Panc1 (cell line): ENCODE results near the gene MASP2. TPM values are rescaled to one million over a fixed set of nuclear protein-coding genes. Genes with fewer than 3 reads are reported as not detected.
"Not testable (repeated sequence)": the region's sequence is repeated elsewhere in the genome, so short reads cannot be mapped to it uniquely, and the experiment has no call there.

Source experiments
- ATAC-seq: fragments of 200-7000 bp; cut with Tn5 transposase; 2 replicates; pipeline ENCODE4 v1.9.1; 2020; ENCODE audit warnings: mild to moderate bottlenecking, moderate library complexity
- BruUV-seq: library from RNA; stranded (reverse); fragments of 400-500 nt; replicated peaks from 2 replicates; lab custom pipeline; 2021; lab: Mats Ljungman, UMichigan
- CTCF ChIA-PET: fragments of 300-600 bp; sonication (Branson Sonifier 250); formaldehyde crosslinking; loops from one replicate; lab custom pipeline; 2022; ENCODE audit warnings: antibody characterized with exemption; lab: Charles Lee
- POLR2A ChIA-PET: fragments of 300-600 bp; sonication (Branson Sonifier 250); formaldehyde crosslinking; loops from one replicate; lab custom pipeline; 2022; ENCODE audit warnings: antibody characterized with exemption; lab: Charles Lee
- DNase-seq: peaks from one replicate; pipeline ENCODE4 v3.0.0-alpha.2; 2010; ENCODE audit warnings: low read depth, low spot score
- H3K27ac ChIP-seq: 2 replicates; pipeline ENCODE4 v1.5.1; 2011; ENCODE audit warnings: mild to moderate bottlenecking, low read length, inconsistent platforms
- H3K27me3 ChIP-seq: fragments of 200-500 bp; sonication (Bioruptor generic); 2 replicates; pipeline ENCODE4 v1.6.0; 2014; ENCODE audit warnings: low read length, inconsistent platforms; ENCODE audit not compliant: control insufficient read depth, insufficient read depth
- H3K36me3 ChIP-seq: fragments of 200-500 bp; sonication (Bioruptor generic); 2 replicates; pipeline ENCODE4 v1.5.1; 2014; ENCODE audit warnings: inconsistent platforms, mild to moderate bottlenecking, low read length, moderate library complexity; ENCODE audit not compliant: control insufficient read depth, insufficient read depth
- H3K4me1 ChIP-seq: 2 replicates; pipeline ENCODE4 v1.5.1; 2011; ENCODE audit warnings: inconsistent platforms, mild to moderate bottlenecking, low read length, moderate library complexity; ENCODE audit not compliant: control insufficient read depth, insufficient read depth
- H3K4me3 ChIP-seq, 2 experiments: 2 replicates each; pipeline ENCODE4 v1.5.1; 2011 to 2012; ENCODE audit warnings: low read depth in 2 of 2, low read length in 2 of 2, mild to moderate bottlenecking in 2 of 2, inconsistent platforms in 1 of 2, moderate library complexity in 1 of 2
- H3K9me3 ChIP-seq: fragments of 200-500 bp; sonication (Bioruptor generic); 2 replicates; pipeline ENCODE4 v1.5.1; 2014; ENCODE audit warnings: low read depth, mild to moderate bottlenecking, inconsistent platforms, low read length, moderate library complexity; ENCODE audit not compliant: control insufficient read depth, insufficient read depth
- CTCF ChIP-seq: fragments of 450-650 bp; IDR thresholded peaks from 2 replicates; pipeline ENCODE4 v1.5.1; 2017; ENCODE audit warnings: mild to moderate bottlenecking
- POLR2AphosphoS5 ChIP-seq: IDR thresholded peaks from 2 replicates; pipeline ENCODE4 v1.6.1; 2012; ENCODE audit warnings: mild to moderate bottlenecking, low read depth, low read length, moderate library complexity
- REST ChIP-seq, 2 experiments: IDR thresholded peaks; 2 replicates each; pipeline ENCODE4 v1.6.1; 2011 to 2012; ENCODE audit warnings: low read depth in 2 of 2, control low read depth in 1 of 2, low read length in 1 of 2, mild to moderate bottlenecking in 1 of 2, moderate library complexity in 1 of 2; ENCODE audit not compliant: insufficient read depth in 1 of 2
- SIN3A ChIP-seq: IDR thresholded peaks from 2 replicates; pipeline ENCODE4 v1.6.1; 2012; ENCODE audit warnings: low read depth, mild to moderate bottlenecking, low read length, moderate library complexity, borderline replicate concordance; ENCODE audit not compliant: insufficient read depth
- TCF7L2 ChIP-seq: IDR thresholded peaks from 2 replicates; pipeline ENCODE4 v1.6.1; 2011; ENCODE audit warnings: mild to moderate bottlenecking, low read depth, low read length, inconsistent platforms
- in situ Hi-C: cut with HindIII; loops from 2 replicates; pipeline ENCODE4 v1.10.0; 2016; ENCODE audit warnings: low sequenced_read_pairs, low pct_unique_long_range_greater_than_20kb
- intact Hi-C: fragments of 100-400 bp; cut with micrococcal nuclease; formaldehyde crosslinking; loops from one replicate; pipeline ENCODE4 v1.10.0; 2022; ENCODE audit not compliant: unreplicated experiment
- total RNA-seq: library from RNA; stranded (reverse); gene quantifications from one replicate; pipeline ENCODE4 v1.2.1, GENCODE V29; 2021; ENCODE audit not compliant: unreplicated experiment

Gene MASP2
- total RNA-seq, 1 experiment from 2014 or later = 0.41 TPM

GRCh38 chr1:11019971-11020370 is 27.1 kb downstream of the MASP2 start:
- H3K27ac ChIP-seq = no peak overlapping the region
- no peak overlapping the region for H3K4me3 ChIP-seq
- DNase-seq = no peak
- peaks cover 43% of the 10 kb centered on the region for H3K36me3 ChIP-seq
- ChIA-PET CTCF (no interaction called here), POLR2A (no interaction called here)
- in situ Hi-C loops = no loop called here
- no peak for TF ChIP-seq POLR2AphosphoS5
- TF ChIP-seq TCF7L2 = no peak
- TF ChIP-seq CTCF = no peak
- TF ChIP-seq REST (IDR thresholded peaks at IDR 0.05; ENCODE audit: insufficient read depth in 1 of 2, low read depth in 2 of 2, low read length in 1 of 2) = no peak
- TF ChIP-seq SIN3A = no peak
- no peaks in the 10 kb centered on the region for H3K27me3 ChIP-seq
- intact Hi-C loops = no loop called here
- no peaks in the 10 kb centered on the region for H3K9me3 ChIP-seq
- BruUV-seq = no TSS peak
- no peaks in the 10 kb centered on the region for H3K4me1 ChIP-seq
- ATAC-seq = no peak

- intact Hi-C loops, ATAC-seq, POLR2A ChIA-PET, BruUV-seq, DNase-seq, CTCF ChIA-PET, H3K27ac ChIP-seq, H3K4me3 ChIP-seq, H3K27me3 ChIP-seq, H3K4me1 ChIP-seq, in situ Hi-C loops, H3K9me3 ChIP-seq: not testable (repeated sequence)
- peaks cover 39% of the 10 kb centered on the region for H3K36me3 ChIP-seq
Observed at GRCh38 chr1:11019358-11019757, 27.7 kb downstream of the MASP2 start.

GRCh38 chr1:11013160-11013531 is 33.9 kb downstream of the MASP2 start:
- POLR2A ChIA-PET = interaction anchor here (1.2 kb wide), 1 partner anchor 27 kb away, joined by 3 read pairs; no protein-coding TSS in a partner anchor
- Histone ChIP-seq H3K4me3 (peak overlapping the region; percentile 83 to 96), H3K27me3 (no peaks in the 10 kb centered on the region), H3K36me3 (peaks cover 25% of the 10 kb centered on the region), H3K27ac (peak overlapping the region; percentile 97), H3K9me3 (no peaks in the 10 kb centered on the region), H3K4me1 (peaks cover 9% of the 10 kb centered on the region)
- BruUV-seq = no TSS peak
- intact Hi-C loops = no loop called here
- no peak for DNase-seq
- in situ Hi-C loops = no loop called here
- no peak for TF ChIP-seq CTCF
- 0 out of 2 replicates have a peak, but pooled peaks have one; percentile 2 for TF ChIP-seq SIN3A
- CTCF ChIA-PET = no interaction called here
- peak; percentile 27 for ATAC-seq
